GM19372 (cell line): Measurements from ENCODE around the gene ANKRD33B.
A peak's percentile ranks its signal among the peaks of the same experiment; 100 is the strongest.

ENCODE experiments used
- ATAC-seq: cut with Tn5 transposase; IDR thresholded peaks from one replicate; pipeline ENCODE4 v1.9.1; 2021; ENCODE audit warnings: mild to moderate bottlenecking, low read depth, moderate library complexity; ENCODE audit not compliant: unreplicated experiment

The ANKRD33B gene

DNA sequence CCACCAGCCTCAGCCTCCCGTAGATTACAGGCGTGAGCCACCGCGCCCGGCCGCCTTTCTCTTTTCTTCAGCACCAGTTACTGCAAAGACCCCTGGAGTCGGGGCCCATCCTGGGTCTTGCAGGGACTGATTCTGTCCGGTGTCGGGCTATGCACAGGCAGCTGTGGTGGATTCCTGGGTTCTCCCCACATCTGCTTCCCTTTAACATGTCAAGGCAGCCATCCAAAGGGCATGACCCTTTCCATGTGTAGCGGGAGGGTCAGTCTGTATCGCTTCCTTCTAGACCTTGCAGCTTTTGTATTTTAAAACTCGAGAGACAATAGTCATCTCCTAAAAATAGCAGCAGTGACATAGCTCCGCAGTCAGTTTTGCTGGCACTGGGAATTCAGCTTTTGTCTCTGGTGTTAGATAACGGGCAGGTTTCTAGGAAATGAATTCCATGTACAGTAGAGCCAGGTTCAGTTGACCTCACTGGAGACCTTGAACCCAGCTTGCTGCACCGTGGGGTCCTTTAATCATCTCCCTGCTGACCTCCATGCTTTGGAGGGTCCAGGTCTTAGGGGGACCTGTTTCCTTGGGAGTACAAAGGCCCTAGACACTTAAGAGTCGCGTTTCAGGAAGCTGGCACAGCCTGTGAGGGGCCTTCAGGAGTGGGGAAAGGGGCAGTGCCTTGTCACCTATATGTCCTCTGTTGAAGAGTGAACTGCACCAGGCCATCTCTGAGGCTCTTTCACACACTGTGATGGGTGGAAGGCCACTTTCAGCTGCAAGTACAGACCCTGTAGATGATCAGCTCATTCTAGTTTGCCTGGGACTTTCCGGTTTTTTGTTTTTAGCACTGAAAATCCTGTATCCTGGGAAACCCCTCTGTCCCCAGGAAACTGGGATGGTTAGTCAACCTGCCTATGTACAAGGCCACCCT, 13.8 kb downstream of the ANKRD33B start:
- ATAC-seq, result peak; percentile 34

DNA sequence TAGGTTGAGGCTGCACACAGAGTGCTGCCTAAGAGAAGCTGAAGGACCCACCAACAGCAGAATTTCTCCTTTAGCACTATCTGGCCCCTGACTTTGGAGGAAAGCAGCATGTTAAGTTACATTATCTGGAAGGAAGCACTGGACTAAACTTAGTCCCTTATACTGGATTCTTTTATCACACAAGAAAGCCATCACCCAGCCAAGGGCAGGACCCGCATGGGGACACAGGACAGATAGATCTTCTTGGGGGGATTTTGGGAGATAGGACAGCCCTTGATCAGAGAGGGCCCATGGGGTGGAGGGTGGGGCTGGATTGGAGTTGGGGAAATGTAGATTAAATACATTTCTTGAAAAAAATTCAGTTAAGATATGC, 14.4 kb downstream of the ANKRD33B start:
- peak; percentile 26 for ATAC-seq

DNA sequence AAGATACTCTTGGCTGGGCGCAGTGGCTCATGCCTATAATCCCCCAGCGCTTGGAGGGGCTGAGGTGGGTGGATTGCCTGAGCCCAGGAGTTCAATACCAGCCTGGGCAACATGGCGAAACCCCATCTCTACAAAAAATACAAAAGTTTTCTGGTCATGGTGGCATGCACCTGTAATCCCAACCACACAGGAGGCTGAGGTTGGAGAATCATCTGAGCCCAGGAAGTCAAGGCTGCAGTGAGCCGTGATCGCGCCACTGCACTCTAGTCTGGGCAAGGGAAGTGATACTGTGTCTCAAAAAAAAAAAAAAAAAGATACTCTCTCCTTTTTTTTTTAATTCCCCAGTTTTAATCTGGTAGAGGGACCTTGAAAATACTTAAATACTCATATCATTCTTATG, 15.0 kb downstream of the ANKRD33B start:
- ATAC-seq, result no peak

DNA sequence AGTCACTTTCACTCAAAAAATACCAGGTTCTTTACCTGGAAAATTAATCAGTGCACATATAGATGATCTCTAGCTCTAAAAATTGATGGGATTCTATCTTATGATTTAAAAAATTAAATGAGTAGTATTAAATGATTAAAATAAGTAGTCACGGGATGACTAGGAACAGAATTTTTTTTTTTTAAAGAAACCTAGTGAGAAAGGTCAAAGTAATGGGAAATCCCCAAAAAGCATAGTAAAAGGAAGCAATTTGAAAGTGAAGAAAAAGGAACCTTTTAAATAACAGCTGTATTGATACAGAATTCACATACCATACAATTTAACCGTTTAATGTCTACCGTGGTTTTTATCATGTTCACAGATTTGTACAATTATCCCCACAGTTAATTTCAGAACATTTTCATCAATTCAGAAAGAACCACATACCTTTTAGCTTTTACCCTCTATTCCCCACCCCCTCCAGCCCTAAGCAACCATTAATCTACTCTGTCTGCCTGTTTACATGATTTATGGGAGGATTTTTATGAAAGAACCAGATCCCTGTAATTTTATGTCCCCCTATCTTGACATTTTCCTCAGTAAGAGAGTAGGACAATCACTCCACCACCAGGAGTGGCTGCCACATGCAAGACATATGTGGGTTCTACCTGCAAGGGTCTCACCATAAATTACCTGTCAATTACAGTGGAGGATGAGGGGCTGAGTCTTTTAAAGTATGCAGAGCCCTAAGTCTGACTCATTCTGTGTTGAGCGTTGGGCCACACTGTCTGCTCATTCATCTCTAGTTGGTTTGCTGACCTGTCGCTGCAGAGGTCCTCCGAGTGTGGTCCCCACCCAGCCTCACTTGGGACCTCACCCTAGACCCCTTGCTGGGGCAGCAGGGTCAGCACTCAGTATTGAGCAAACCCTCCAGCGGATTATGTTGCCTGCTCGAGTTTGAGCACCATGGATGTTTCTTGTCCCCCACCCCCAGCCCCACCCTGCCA, 16.0 kb downstream of the ANKRD33B start:
- peak; percentile 36 for ATAC-seq

DNA sequence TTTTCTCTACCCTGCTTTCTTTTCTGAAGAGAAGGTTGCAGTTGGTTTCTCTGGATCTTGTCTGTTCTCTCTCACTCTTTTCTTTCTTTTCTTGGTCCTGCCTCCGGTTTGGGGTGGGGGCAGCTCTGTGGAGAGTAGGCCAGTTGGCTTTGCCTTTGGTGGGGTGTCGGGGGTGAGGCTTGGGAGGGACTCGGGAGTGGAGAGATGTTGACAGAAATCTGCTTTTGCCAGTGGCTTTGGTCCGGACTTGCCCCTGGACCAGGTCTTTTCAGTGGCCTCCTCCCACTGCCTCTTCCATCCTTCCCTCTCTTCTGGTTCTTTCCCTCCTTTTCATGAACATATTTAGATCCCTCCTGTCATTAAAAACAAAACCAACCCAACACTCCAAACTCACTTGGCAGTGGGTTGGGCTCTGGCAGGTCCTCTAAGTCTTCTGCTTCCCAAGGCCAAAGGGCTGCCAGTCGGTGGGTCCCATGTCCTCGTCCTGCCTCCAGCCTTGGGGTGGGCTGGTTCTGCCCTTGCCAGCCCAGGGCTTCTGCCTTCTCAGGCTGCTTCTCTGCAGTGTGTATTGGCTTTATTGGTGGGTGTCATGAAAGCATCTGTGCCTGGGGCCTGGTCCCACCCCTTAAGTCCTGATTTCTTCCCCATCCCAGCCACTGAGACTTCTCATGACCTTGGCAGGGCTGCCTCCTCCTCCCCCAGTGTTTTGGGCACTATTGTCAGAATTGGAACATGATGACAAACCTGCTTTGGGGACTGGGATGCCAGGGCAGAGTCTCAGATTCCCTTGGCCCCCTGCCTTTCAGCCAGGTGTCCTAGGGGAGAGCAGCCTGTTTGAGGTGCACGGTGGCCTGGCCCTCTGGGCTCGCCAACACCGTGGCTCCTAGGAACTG, 16.9 kb downstream of the ANKRD33B start:
- ATAC-seq, result no peak

DNA sequence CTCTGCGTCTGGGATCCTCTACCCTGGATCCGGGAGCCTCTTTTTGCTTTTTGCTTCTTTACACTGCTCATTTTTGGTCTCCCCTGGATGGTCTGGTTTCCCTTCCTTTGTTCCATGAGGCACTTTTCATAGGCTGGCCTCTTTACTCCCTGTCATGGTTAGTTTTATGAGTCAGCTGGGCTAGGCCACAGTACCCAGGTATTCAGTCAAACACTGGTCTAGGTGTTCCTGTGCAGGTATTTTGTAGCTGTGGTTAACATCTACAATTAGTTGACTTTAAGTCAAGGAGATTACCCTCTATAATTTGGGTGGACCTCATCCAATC, 17.5 kb downstream of the ANKRD33B start:
- no peak for ATAC-seq

DNA sequence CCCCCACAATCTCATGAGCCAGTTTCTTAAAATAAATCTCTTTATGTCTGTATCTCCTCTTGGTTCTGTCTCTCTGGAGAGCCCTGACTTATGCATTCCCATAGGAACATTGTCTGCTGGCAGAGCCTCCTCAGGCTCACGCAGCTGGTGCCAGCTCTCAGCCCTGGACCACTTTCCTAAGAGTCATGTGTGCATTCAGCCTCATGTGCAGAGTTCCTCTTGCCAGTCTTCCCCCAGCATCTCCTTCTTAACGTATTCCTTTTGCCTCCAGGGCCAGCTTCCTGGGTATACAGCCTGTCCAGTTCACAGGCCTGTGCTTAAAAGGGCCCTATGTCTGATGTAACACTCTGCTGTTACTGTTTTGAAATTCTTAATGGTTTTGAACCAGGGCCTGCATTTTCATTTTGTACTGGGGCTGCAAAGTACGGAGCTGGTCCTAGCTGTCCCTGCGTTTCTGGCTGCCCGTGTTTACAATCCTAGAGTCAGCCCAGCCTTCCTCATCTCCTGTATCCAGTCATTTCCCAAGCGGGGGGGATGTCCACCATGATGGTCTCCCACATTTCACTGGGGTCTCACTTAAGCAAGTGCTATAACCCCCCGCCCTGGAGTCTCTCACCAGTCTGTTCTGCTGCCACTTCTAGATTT, 18.1 kb downstream of the ANKRD33B start:
- no peak for ATAC-seq

DNA sequence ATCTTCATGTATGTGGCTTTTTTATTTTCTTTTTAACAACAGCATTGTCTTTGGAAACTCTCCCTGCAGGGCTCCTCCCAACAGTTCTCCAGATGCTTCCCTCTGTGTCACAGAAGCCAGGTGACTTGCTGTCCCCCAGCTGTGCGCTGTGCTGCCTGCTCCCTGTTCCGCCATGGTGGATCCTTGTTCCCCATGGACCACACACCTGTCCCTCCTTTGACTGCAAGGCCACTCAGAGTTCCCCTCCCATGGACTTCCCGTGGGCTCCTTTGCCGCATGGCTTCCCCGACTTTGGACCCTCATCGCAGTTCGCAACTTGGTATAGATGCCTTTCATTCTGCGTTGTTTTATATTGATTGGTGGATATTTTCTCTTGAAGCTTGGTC, 18.6 kb downstream of the ANKRD33B start:
- ATAC-seq, result no peak

DNA sequence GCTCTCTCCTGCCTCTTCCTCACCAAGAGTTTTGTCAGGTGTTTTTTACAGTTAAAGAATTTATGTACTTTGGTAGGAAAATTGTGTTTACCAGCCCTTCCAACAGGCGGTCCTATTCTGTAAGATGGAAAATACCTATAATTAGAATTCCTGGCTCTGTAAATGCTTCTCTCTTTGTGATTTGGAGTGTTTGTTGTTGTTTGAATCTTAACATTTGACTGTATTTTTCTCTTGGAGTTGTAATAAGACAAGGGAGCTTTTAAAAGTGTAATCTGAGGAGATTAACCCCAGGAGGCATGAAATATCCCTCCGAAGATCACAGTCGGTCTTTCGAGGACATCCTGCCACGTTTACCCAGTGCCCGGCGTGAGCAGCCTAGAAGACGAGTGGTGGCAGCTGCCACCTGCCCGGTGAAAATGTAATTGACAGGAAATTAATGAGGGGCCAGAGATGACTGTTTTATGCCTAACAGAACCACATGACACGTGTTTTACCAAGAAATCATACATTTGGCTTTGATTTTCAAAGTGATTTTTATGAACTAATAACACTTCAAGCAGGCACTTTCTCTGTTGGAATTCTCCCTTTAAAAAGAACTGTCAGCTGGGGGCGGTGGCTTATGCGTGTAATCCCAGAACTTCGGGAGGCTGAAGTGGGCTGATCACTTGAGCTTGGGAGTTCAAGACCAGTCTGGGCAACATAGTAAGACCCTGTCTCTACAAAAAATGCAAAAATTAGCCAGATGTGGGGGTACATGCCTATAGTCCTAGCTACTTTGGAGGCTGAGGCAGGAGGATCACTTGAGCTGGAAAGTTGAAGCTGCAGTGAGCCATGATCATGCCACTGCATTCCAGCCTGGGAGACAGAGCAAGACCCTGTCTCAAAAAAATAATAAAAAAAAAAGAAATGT, 20.0 kb downstream of the ANKRD33B start:
- no peak for ATAC-seq

DNA sequence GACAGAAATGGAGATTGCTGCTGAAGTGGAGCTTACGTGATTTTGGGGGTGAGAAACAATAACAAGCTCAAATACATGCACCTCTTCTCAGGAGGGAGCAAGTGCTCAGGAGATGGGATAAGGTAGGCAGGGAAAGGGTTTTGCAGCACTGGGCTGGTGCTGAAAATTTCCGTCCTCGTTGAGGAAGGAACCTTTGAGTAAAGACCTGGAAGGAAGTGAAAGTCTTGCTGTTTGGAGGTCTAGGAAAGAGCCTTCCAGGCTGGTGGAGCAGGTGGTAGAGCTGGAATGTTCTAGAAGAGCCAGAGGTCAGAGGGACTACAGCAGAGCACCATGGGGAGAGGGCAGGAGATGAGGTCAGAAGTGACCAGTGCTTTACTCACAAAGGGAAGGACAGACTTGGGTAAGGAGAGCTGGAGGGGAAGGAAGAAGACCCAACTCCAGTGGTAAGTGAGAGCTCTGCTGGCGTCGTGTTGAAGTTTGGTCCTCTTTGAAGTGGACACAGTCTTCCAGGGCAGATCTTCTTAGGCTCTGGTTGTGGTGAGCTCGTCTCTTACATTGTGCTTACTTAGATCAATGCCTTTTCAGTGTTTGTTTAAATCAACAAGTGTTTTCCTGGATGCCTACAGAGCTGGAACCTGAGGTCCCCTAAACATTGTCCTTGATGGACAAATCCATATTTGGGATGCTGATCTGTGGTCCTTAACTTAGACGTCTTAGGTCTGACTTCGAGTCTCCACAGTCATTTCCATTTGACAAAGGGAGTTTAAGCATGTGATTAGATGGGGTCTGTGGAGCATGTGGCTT, 21.0 kb downstream of the ANKRD33B start:
- ATAC-seq, result no peak

DNA sequence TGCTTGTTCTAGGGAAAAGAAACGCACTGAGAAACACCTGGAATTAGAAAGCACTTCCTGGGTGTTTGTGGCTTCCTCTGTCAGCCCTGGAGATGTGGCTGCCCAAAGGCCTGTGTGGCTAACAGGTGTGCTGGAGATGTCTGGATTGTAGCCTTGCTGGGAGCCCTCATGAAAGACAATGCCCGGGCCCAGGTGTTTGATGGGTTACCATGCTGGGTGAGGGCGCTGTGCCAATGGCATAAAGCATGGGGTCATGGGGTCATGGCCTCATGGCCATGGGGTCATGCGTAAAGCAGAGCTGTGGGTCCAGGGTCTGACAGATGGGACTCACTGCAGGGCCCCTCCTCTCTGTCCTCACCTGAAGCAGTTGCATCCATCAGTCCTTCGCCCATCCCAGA, 21.6 kb downstream of the ANKRD33B start:
- no peak for ATAC-seq

DNA sequence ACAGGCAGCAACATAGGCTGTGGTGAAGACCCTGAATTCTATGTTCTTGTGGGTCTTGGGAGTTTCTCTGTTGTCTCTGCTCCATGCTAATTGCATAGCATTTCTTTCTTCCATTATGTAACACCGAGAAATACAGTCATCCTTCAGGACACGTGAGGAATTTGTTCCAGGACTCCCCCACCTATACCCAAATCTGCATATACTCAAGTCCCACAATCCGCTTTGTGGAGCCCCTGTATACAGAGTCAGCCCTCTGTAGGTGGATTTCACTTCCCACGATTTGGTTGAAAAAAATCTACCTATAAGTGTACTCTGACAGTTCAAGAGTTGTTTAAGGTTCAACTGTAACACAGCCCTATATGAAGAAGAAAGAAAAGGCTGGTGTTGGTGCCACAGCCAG, 22.1 kb downstream of the ANKRD33B start:
- no peak for ATAC-seq

DNA sequence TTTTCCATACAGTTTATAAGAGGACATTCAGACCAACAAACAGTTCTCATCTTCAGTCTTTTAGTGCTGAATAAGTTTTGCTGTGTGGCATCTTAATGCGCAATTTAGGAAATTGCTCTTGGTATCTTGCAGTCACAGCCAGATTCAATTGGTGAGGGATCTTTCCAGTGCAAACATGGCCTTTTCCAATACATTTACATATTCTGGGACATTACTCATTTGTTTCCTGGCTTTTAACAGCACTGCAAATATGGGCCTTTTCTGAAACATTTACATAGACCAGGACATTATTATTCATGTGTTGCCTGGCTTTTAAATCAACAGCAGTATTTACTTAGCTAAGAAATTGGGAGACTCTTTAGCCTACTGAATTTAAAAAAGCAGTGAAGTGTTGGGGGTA, 22.7 kb downstream of the ANKRD33B start:
- ATAC-seq, result no peak

DNA sequence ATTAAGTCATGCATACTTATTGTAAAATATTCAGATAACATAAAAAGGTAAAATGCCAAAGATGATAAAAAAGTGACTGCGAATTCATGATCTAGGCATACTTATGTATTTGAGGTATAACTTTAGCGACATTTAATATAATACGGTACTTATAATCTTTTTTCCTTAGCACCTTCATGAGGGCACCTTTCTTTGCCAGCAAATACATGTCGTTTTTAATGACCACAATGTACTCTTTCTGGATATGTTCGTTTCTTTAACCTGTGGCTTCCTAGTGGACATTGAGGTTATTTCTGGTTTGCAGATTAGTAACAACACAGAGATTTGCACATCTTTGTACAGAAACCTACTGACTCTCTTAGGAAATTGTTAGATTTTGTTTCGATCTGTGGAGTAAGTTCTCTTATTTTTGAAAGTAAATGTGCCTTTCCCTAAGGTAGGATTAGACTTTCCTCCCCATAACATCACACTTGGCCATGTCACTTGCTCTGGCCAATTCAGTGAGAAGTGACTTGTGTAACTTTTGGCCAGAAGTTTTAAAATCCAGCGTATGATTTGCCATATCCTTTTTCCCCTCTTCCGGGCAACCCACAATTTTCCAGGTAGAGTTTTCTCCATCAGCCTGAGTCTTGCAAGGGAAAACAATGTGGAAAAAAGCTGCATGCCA, 24.4 kb downstream of the ANKRD33B start:
- ATAC-seq, result no peak

DNA sequence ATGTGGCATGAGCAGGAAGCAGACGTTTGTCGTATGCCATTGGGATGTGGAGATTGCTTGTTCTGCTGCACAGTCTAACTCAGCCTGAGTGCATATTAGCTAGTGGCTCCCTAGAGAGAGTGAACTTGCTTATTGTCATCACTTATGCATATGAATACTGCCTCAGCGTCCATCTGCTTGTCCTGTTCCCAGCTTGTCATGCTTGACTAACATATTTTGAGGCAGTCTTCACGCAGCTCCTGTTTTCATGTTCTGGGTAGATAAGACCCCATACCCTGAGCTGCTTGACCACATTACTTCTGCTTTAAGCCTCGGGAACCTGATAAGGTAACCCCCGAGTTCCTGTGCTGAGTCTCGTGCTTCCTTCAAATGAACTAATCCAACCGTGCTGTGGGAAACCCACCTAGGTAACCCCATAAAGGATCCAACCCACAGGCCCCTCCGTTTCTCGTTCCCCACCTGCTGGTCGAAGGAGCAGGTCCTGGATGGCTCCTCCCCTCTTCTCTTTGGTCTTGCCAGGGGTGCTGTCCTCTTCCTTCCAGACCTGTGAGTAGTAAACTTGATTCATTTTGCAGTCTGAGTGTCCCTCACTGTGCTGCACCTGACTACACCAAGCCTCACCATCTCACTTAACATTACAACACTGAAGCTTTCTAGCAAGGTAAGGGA, 25.0 kb downstream of the ANKRD33B start:
- ATAC-seq, result no peak

DNA sequence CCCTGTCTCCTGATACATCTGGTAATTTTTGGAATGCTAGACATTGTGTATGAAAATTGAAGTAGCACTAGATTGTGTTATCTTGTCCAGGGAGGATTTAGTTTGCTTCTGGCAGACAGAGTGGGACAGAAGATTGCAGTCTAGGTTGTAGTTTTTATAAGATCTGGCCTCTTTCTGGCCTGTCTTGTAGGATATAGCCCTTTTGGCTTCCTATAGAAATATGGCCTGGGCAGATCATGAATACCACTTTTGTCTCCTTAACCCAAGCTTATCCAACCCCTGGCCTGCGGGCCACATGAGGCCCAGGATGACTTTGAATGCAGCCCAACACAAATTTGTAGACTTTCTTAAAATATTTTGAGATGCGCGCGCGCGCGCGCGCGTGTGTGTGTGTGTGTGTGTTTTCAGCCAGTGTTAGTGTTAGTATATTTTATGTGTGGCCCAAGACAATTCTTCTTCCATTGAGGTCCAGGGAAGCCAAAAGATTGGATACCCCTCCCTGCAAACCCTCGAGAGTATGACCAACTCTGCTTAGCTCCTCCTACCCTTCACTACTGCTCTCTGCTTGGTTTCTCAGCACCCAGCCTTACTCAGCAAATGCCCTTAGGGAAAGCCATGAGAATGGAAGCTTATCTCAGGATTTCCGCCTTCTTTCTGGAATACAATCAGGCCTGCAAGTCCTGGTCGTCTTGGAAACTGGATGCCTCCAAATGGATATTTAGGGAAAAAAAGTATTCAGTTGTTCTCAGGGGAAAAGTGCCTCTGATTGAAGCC, 26.5 kb downstream of the ANKRD33B start:
- ATAC-seq, result peak; percentile 44
